Measurements from ENCODE around the gene FCSK. TPM values are rescaled to one million over a fixed set of nuclear protein-coding genes. Genes with fewer than 3 reads are reported as not detected.

FCSK gene
- total RNA-seq, 2 donors from 2014 or later = 6.1 to 16.6 TPM

DNA sequence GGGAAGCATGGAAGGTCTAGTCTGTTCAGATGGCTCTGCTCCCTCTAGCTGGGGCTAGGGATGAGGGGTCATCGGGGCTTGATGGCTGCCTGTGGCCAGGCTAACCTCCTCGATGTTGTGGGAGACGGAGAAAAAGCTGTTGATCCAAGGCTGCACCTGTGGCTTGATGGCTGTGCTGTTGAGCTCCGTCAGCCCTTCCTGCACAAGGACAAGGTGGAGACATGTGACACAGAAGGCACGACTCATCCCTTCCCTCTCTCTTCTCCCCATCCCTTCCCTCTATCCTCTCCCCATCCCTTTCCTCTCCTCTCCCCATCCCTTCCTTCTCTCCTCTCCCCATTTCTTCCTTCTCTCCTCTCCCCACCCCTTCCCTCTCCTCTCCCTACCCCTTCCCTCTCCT is 28.2 kb downstream of the FCSK start:
- no peak overlapping the region for H3K27ac Mint-ChIP-seq
- H3K36me3 Mint-ChIP-seq = no peaks in the 10 kb centered on the region
- no peaks in the 10 kb centered on the region for H3K9me3 Mint-ChIP-seq
- ATAC-seq (no peak), DNase-seq (ENCODE audit: low spot score in 2 of 2) (no peak)

DNA sequence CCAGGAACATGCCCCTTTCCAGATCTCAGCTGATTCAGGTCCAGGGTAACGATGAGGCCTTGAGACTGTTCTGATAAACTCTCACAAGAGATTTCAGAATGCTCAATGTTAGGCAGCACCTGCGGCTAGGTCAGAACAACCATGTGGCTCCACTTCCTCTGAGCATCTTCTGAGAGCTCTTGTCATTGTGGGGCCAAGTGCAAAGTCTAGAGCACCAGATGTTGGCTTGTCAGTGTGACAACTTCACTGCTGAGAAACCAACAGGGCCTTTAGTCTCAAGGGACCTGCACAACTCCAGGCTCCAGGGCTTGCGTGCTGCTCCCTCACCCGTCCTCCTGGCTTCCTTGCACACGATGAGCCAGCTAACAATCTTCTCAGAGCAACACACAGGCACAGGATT is 29.0 kb downstream of the FCSK start:
- H3K36me3 Mint-ChIP-seq = no peaks in the 10 kb centered on the region
- no peak for DNase-seq (ENCODE audit: low spot score in 2 of 2)
- H3K27ac Mint-ChIP-seq = peak overlapping the region; percentile 30 to 88
- no peaks in the 10 kb centered on the region for H3K9me3 Mint-ChIP-seq
- ATAC-seq = no peak

DNA sequence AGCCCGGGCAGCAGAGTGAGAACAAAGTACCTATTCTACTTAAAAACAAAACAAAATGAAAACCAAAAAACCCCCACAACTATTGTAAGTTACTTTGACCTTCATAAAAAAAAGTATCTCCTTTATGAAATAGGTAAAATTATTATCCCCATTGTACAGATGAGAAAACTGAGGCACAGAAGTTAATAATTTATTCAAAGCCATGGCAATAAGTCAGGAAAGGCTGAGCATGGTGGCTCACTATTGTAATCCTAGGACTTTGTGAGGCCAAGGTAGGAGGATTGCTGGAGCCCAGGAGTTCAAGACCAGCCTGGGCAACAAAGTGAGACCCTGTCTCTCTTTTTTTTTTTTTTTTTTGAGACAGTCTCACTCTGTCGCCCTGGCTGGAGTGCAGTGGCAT is 30.5 kb downstream of the FCSK start:
- Mint-ChIP-seq H3K36me3 (no peaks in the 10 kb centered on the region), H3K27ac (peak overlapping the region in 1 of 2 donors; percentile 81), H3K9me3 (no peaks in the 10 kb centered on the region)
- ATAC-seq (no peak), DNase-seq (ENCODE audit: low spot score in 2 of 2) (no peak)

GRCh38 chr16:70490261-70490660 is 35.9 kb downstream of the FCSK start:
- Mint-ChIP-seq H3K9me3 (no peaks in the 10 kb centered on the region), H3K36me3 (no peaks in the 10 kb centered on the region), H3K27ac (peak overlapping the region in 1 of 2 donors; percentile 26)
- no peak for DNase-seq (ENCODE audit: low spot score in 2 of 2)
- ATAC-seq = no peak

GRCh38 chr16:70493802-70494201 is 39.4 kb downstream of the FCSK start:
- DNase-seq (ENCODE audit: low spot score in 2 of 2) (no peak), ATAC-seq (peak in 1 of 2 donors; percentile 15)
- Mint-ChIP-seq H3K27ac (peak overlapping the region; percentile 46 to 66), H3K36me3 (no peaks in the 10 kb centered on the region), H3K9me3 (no peaks in the 10 kb centered on the region)

DNA sequence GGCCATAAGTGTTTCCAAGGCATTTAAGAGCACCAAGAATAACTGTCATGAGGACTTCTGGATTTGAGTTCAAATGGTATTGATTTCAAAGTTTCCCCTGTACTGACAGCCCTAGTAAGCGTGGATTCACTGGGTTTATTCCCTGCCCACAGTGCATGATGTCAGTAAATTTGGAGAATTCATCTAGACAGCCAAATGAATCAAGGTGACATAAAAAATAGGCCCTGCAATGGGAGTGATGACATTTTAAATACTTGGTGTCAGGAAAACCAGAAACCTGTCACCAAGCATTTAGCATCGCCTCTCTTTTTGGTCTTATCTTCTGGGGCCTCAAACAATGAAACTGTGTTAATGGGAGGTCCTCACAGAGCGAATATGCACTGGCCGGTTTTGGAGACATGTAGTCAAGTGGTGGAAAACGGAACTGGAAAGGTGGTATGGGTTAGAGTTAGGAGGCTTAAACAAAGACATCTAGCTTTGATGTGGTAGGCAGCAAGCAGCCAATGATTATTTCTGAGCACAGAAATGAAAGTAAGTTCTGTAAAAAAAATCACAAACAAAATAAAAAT is 39.9 kb downstream of the FCSK start:
- Mint-ChIP-seq H3K9me3 (no peaks in the 10 kb centered on the region), H3K27ac (peak overlapping the region; percentile 25 to 46), H3K36me3 (no peaks in the 10 kb centered on the region)
- ATAC-seq = peak; percentile 29 to 69
- no peak for DNase-seq (ENCODE audit: low spot score in 2 of 2)

DNA sequence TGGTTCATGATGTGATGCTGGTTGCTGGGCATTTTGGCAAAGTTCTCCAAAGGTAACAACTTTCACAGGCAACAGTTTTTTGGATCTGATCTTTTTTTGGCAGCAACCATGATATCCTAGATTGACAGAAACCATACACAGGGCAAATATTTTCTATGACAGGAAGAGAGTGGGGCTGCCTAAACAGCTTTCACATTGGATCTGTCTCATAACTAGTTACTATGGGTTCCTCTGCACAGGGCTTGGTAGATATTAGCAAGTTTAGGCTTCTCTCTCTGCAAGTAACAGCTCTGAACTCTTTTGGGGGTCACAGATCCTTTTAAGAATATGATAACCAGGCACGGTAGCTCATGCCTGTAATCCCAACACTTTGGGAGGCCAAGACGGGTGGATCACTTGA is 40.4 kb downstream of the FCSK start:
- DNase-seq (ENCODE audit: low spot score in 2 of 2) (no peak), ATAC-seq (peak in 1 of 2 donors; percentile 59)
- Mint-ChIP-seq H3K27ac (peak overlapping the region; percentile 25 to 46), H3K9me3 (no peaks in the 10 kb centered on the region), H3K36me3 (no peaks in the 10 kb centered on the region)

DNA sequence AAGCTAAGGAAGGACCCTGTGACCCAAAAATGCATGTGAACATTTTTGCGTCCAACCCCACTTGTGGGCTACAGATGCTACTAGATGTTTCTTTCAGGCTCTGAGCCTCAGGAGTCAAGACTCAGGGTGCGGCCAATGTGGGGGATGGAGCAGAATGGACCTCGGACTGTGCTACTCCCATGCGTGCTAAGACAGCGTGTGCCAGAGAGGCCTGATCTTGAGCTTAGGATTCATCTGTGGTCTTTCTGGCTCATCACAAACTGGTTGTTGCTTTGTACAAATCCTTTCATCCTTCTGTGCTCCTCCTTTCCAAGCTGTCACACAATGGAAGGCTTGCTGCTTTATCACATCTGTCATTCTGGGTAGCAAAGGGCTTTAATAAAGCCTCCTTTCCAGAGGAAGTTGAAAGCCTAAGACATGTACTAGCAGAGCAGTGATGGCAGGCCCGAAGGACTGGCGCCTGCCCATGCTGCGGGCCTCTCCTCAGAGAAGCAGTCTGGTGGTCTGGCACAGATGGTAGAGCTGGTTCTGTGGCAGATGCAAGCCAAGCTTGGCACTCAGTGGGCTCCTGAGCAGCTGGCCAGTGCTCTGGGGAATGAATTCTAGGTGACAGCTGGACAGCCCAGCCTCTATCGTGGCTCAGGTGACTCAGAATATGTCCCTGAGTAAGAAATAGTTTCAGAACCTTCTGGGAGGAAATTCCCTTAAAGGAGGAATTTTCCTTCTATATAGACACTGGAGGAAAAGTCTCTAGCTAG is 41.2 kb downstream of the FCSK start:
- ATAC-seq (peak in 1 of 2 donors; percentile 54), DNase-seq (ENCODE audit: low spot score in 2 of 2) (no peak)
- Mint-ChIP-seq H3K9me3 (no peaks in the 10 kb centered on the region), H3K27ac (peak overlapping the region in 1 of 2 donors; percentile 20), H3K36me3 (no peaks in the 10 kb centered on the region)

- peak overlapping the region in 1 of 2 donors; percentile 20 for H3K27ac Mint-ChIP-seq
- DNase-seq (ENCODE audit: low spot score in 2 of 2) (no peak), ATAC-seq (peak; percentile 69 to 82)
- H3K36me3 Mint-ChIP-seq = no peaks in the 10 kb centered on the region
- no peaks in the 10 kb centered on the region for H3K9me3 Mint-ChIP-seq
These were observed 42.1 kb downstream of the FCSK start for GRCh38 chr16:70496513-70496912.

DNA sequence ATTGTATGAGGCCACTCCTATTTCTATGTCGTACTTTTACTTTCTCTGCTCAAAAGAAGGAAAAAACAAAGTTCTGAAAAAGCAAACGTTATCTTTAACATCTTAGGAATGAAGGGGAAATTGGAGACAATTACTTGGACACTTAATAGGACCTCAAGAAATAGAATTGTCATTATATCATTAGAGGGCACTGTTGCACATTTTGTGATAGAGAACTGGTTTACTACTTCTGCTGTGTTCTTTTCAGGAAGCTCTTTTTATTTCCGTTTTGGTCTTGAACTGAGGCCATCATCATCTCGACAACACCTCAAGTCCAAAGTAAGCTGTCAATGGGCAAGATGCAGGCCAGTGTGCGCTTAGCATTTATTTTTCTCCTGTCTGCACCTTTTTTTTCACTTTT is 54.4 kb downstream of the FCSK start:
- Mint-ChIP-seq H3K36me3 (no peaks in the 10 kb centered on the region), H3K27ac (peak overlapping the region in 1 of 2 donors; percentile 81), H3K9me3 (no peaks in the 10 kb centered on the region)
- DNase-seq (ENCODE audit: low spot score in 2 of 2) (no peak), ATAC-seq (no peak)

DNA sequence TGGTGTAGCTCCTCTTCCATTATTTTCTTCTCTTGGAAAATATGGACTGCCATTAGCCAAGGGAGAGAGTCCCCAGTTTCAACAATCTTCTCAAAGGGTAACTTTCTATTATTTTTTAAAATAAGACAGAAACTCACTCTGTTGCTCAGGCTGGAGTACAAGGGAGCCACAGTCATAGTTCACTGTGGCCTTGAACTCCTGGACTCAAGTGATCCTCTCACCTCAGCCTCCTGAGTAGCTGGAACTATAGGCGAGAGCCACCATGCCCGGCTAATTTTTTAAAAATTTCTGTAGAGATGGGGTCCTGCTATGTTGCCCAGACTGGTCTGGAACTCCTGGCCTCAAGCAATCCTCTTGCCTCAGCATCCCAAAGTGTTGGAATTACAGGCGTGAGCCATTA is 55.8 kb downstream of the FCSK start:
- Mint-ChIP-seq H3K27ac (peak overlapping the region in 1 of 2 donors; percentile 66), H3K36me3 (no peaks in the 10 kb centered on the region), H3K9me3 (no peaks in the 10 kb centered on the region)
- DNase-seq (ENCODE audit: low spot score in 2 of 2) (no peak), ATAC-seq (no peak)

- Mint-ChIP-seq H3K27ac (no peak overlapping the region), H3K36me3 (no peaks in the 10 kb centered on the region), H3K9me3 (no peaks in the 10 kb centered on the region)
- no peak for DNase-seq (ENCODE audit: low spot score in 2 of 2)
- peak in 1 of 2 donors; percentile 60 for ATAC-seq
These were observed 57.4 kb downstream of the FCSK start for GRCh38 chr16:70511833-70512232.

DNA sequence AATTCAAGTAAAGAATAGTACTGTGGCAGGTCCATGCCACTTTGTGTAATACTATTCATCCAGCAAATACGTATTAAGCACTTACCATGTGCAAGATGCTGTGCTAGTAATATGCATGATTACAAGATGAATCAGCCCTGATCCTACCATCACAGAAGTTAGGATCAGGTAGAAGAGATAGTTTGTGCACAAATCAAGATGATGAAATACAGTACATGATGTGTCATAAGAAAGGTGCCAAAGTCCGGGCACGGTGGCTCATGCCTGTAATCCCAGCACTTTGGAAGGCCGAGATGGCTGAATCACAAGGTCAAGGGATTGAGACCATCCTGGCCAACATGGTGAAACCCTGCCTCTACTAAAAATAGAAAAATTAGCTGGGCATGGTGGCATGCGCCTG is 58.1 kb downstream of the FCSK start:
- Mint-ChIP-seq H3K9me3 (no peaks in the 10 kb centered on the region), H3K27ac (no peak overlapping the region), H3K36me3 (peaks cover 0 to 2% of the 10 kb centered on the region in 2 donors)
- ATAC-seq = no peak
- DNase-seq (ENCODE audit: low spot score in 2 of 2) = no peak

DNA sequence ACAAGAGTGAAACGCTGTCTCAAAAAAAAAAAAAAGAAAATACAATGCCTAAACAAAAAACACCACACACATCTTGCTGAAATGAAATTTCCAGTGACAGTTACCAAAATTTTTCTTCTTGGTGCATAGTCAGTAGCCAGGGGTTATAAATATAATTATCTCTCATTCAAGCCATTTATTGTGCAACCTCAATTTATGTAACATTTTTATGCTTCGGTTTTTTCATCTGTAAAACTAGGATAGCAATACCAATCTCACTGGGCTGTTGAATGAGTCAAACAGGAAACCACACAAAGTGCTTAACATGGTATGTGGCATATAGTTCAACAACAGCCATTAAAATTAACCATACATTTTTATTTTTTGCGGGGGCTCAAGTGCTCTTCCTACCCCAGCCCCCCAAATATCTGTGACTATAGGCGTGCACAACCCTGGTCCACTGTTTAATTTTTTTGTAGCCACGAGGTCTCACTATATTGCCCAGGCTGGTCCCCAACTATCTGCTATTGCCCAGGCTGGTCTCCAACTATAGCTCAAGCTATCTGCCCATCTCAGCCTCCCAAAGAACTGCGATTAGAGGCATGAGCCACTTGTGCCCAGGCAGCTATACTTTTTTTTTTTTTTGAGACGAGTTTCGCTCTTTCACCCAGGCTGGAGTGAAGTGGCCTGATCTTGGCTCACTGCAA is 66.4 kb downstream of the FCSK start:
- H3K9me3 Mint-ChIP-seq = no peaks in the 10 kb centered on the region
- peak; percentile 49 to 61 for ATAC-seq
- DNase-seq (ENCODE audit: low spot score in 2 of 2) = no peak
- H3K36me3 Mint-ChIP-seq = peaks cover 33 to 44% of the 10 kb centered on the region in 2 donors
- H3K27ac Mint-ChIP-seq = peak overlapping the region in 1 of 2 donors; percentile 41

DNA sequence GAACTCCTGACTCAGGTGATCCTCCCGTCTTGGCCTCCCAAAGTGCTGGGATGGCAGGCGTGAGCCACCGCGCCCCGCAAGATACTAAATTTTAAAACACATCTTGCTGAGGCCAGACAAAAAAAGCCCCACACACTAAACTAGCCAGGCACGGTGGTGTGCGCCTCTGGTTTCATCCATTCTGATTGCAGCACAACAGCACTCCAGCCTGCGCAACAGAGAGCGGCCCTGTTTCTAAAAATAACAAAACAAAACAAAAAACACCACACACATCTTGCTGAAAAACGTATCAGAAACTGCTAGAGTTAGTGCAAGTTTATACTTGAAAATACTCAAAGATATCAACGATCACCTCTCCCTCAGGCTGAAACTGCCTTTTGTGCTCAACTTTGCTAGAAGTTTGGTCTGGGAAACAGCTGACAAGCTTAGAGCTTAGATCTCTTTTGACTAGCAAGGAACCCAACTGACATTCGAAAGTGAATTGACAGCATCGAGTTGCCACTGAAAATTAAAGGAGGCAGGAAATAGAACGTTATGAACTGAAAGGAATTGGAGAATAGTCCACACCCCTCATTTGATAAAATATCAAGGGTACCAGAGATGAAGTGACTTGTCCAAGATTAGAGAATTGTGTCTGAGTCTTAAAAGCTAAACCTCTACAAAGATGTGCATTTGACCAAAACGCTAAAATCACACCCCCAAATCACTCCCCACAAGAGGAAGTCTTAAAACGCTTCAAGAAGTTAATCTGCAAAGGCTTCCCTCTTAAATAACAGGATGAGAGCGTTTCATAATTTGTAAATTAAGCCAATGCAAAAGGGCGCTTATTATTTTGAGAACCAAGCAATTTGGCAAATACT is 68.1 kb downstream of the FCSK start:
- DNase-seq (ENCODE audit: low spot score in 2 of 2) (no peak), ATAC-seq (no peak)
- H3K27ac Mint-ChIP-seq = peak overlapping the region; percentile 99 to 100
- no peaks in the 10 kb centered on the region for H3K9me3 Mint-ChIP-seq
- H3K36me3 Mint-ChIP-seq = peaks cover 46 to 56% of the 10 kb centered on the region in 2 donors

- DNase-seq (ENCODE audit: low spot score in 2 of 2) = peak; percentile 89
- Mint-ChIP-seq H3K9me3 (no peaks in the 10 kb centered on the region), H3K36me3 (peaks cover 49 to 55% of the 10 kb centered on the region in 2 donors), H3K27ac (peak within 1 kb of the TSS; percentile 99 to 100)
- ATAC-seq = peak; percentile 81 to 85
These were observed 68.8 kb downstream of the FCSK start, which contains the start of gene COG4 for GRCh38 chr16:70523076-70523742. Gene COG4, minus strand, starts transcription at chr16:70523554. Its CDS starts 11 bp downstream, at chr16:70523543.

Measured in activated naive CD4-positive, alpha-beta T cell treated with anti-CD3 and anti-CD28 coated beads, Interleukin-2, amount 50 U/mL, for 72 hours (primary cell).